ENCODE results near the gene NTN1. TPM values are rescaled to one million over a fixed set of nuclear protein-coding genes. Genes with fewer than 3 reads are reported as not detected.

Gene NTN1
- total and polyA plus RNA-seq, 2 of the 13 experiments (the other 11 are each of a cell fraction or from before 2014, with no cell fraction given) = 0.04 to 0.05 TPM

DNA sequence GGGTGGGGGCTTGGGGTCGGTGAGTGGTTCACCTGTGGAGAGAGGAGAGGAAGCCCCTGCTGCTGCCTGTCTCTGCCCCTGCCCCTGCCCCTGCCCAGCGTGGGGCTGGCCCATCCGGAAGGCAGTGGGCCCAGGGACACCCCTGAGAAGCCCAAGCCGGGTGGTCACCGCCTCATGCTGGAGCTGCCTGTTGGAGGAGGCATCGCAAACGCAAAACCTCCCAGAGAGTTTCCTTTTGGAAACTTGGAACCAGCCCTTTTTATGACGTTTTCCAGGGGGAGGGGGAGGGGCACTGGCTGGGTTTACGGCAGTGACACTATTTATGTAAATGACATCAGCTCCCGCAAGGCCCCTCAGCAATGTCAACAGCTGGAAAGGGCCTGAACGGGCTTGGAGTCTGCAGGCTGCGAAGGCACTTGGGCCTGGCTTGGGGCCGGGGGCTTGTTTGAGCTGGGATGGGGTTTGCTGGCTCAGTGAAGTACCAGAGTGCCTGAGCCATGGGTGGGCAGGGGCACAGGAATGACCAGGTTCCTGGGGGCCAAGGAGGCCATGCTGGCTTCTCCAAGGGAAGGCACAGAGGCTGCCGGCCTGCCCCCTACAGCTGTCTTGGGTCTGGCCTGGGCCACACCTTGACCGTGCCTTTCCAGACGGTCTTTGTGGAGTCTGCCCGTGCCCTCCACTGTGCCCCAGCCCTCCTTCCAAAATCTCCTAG lies 219.5 kb downstream of the NTN1 start (continued):
- no peak for TF ChIP-seq ZNF260 (CRISPR knock-in tag; IDR thresholded peaks at IDR 0.05; ENCODE audit: borderline replicate concordance, low read depth)
- TF ChIP-seq SCMH1 (CRISPR knock-in tag; IDR thresholded peaks at IDR 0.05; ENCODE audit: borderline replicate concordance) = no peak
- TF ChIP-seq, protein P1, sequence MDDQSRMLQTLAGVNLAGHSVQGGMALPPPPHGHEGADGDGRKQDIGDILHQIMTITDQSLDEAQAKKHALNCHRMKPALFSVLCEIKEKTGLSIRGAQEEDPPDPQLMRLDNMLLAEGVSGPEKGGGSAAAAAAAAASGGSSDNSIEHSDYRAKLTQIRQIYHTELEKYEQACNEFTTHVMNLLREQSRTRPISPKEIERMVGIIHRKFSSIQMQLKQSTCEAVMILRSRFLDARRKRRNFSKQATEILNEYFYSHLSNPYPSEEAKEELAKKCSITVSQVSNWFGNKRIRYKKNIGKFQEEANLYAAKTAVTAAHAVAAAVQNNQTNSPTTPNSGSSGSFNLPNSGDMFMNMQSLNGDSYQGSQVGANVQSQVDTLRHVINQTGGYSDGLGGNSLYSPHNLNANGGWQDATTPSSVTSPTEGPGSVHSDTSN (CRISPR knock-in tag; IDR thresholded peaks at IDR 0.05; ENCODE audit: borderline replicate concordance) = no peak
- TF ChIP-seq ZNF644 (CRISPR knock-in tag; IDR thresholded peaks at IDR 0.05; ENCODE audit: low read depth) = no peak
- no peak for TF ChIP-seq CHCHD3 (CRISPR knock-in tag; IDR thresholded peaks at IDR 0.05)
- TF ChIP-seq ZNF572 (CRISPR knock-in tag; IDR thresholded peaks at IDR 0.05) = no peak
- TF ChIP-seq AKAP8 (CRISPR knock-in tag; IDR thresholded peaks at IDR 0.05) = no peak
- TF ChIP-seq ZKSCAN8 (CRISPR knock-in tag; IDR thresholded peaks at IDR 0.05; ENCODE audit: borderline replicate concordance) = no peak
- no peak for TF ChIP-seq RELA (CRISPR knock-in tag; IDR thresholded peaks at IDR 0.05)
- TF ChIP-seq, protein P2, sequence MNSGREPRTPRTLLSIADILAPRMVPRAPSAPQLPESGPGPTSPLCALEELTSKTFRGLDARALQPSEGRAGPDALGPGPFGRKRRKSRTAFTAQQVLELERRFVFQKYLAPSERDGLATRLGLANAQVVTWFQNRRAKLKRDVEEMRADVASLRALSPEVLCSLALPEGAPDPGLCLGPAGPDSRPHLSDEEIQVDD (CRISPR knock-in tag; IDR thresholded peaks at IDR 0.05; ENCODE audit: borderline replicate concordance) = no peak
- TF ChIP-seq GATAD2A (CRISPR knock-in tag; IDR thresholded peaks at IDR 0.05) = no peak
- TF ChIP-seq KMT2A (CRISPR knock-in tag; IDR thresholded peaks at IDR 0.05) = no peak
- peak; percentile 54; the same call in 1 of the 2 replicates for TF ChIP-seq ZBTB21 (CRISPR knock-in tag; IDR thresholded peaks at IDR 0.05)
- no peak for TF ChIP-seq ZNF577 (CRISPR knock-in tag; IDR thresholded peaks at IDR 0.05; ENCODE audit: borderline replicate concordance, low read depth)
- no peak for TF ChIP-seq SP1 (IDR thresholded peaks at IDR 0.05)
- no peak for TF ChIP-seq SP1 (CRISPR knock-in tag; IDR thresholded peaks at IDR 0.05)
- no peak for TF ChIP-seq ZNF432 (CRISPR knock-in tag; IDR thresholded peaks at IDR 0.05; ENCODE audit: borderline replicate concordance)
- no peak for TF ChIP-seq PHF5A (CRISPR knock-in tag; IDR thresholded peaks at IDR 0.05; ENCODE audit: low read depth, unreplicated experiment)
- TF ChIP-seq DNMT1 (CRISPR knock-in tag; IDR thresholded peaks at IDR 0.05) = no peak
- TF ChIP-seq ATF7 (IDR thresholded peaks at IDR 0.05) = no peak
- 0 out of 2 replicates have a peak, but pooled peaks have one; percentile 19 for TF ChIP-seq ATF7 (CRISPR knock-in tag; IDR thresholded peaks at IDR 0.05)
- TF ChIP-seq, protein P3, sequence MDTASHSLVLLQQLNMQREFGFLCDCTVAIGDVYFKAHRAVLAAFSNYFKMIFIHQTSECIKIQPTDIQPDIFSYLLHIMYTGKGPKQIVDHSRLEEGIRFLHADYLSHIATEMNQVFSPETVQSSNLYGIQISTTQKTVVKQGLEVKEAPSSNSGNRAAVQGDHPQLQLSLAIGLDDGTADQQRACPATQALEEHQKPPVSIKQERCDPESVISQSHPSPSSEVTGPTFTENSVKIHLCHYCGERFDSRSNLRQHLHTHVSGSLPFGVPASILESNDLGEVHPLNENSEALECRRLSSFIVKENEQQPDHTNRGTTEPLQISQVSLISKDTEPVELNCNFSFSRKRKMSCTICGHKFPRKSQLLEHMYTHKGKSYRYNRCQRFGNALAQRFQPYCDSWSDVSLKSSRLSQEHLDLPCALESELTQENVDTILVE (CRISPR knock-in tag; IDR thresholded peaks at IDR 0.05) = no peak
- no peak for TF ChIP-seq ZNF232 (CRISPR knock-in tag; IDR thresholded peaks at IDR 0.05; ENCODE audit: borderline replicate concordance)
- no peak for TF ChIP-seq U2AF2 (IDR thresholded peaks at IDR 0.05; ENCODE audit: low read depth, low read length)
- no peak for TF ChIP-seq PAWR (CRISPR knock-in tag; IDR thresholded peaks at IDR 0.05; ENCODE audit: borderline replicate concordance)
- TF ChIP-seq IKZF1 (IDR thresholded peaks at IDR 0.05) = no peak
- TF ChIP-seq ZBTB7B (CRISPR knock-in tag; IDR thresholded peaks at IDR 0.05) = no peak

Measured in HepG2 (cell line).